LNCaP clone FGC (cell line): ENCODE measurements around the gene GMDS.
A peak's percentile ranks its signal among the peaks of the same experiment; 100 is the strongest.
"Not testable (repeated sequence)": the region's sequence is repeated elsewhere in the genome, so short reads cannot be mapped to it uniquely, and the experiment has no call there.

Experiments used
- DNase-seq: peaks from one replicate; pipeline ENCODE4 v3.0.0-alpha.2; 2011; ENCODE audit warnings: low read depth
- H3K4me3 ChIP-seq: 2 replicates; pipeline ENCODE4 v1.5.1; 2011; ENCODE audit warnings: mild to moderate bottlenecking, low read depth, low read length, control low read depth
- CTCF ChIP-seq: IDR thresholded peaks from 2 replicates; pipeline ENCODE4 v1.5.1; 2012; ENCODE audit warnings: mild to moderate bottlenecking; ENCODE audit not compliant: control insufficient read depth, insufficient read depth; ENCODE audit errors: extremely low read depth

GMDS gene

GRCh38 chr6:1669996-1670395, 575.4 kb downstream of the GMDS start:
- H3K4me3 ChIP-seq, result no peak overlapping the region
- DNase-seq, result no peak
- no peak for TF ChIP-seq CTCF

GRCh38 chr6:1668456-1668855, 576.9 kb downstream of the GMDS start:
- H3K4me3 ChIP-seq, DNase-seq: not testable (repeated sequence)

GRCh38 chr6:1667805-1668175, 577.6 kb downstream of the GMDS start:
- peak; percentile 54 for DNase-seq
- H3K4me3 ChIP-seq, result no peak overlapping the region
- no peak for TF ChIP-seq CTCF

GRCh38 chr6:1667012-1667804, 578.2 kb downstream of the GMDS start:
- H3K4me3 ChIP-seq, result no peak overlapping the region
- no peak for TF ChIP-seq CTCF
- DNase-seq, result no peak

- DNase-seq, result no peak
- TF ChIP-seq CTCF, result no peak
Observed at GRCh38 chr6:1665214-1665613, 580.2 kb downstream of the GMDS start.

GRCh38 chr6:1664329-1664728, 581.1 kb downstream of the GMDS start:
- DNase-seq, result no peak
- H3K4me3 ChIP-seq, result no peak overlapping the region
- no peak for TF ChIP-seq CTCF

More at GRCh38 chr6:1665214-1665613, 580.2 kb downstream of the GMDS start:
- H3K4me3 ChIP-seq, result no peak overlapping the region

GRCh38 chr6:1663511-1663910, 581.9 kb downstream of the GMDS start:
- DNase-seq, result no peak
- no peak for TF ChIP-seq CTCF
- no peak overlapping the region for H3K4me3 ChIP-seq
